Hepatic stellate cell (primary cell): ENCODE measurements around the gene SSNA1.
"Not testable (repeated sequence)": the region's sequence is repeated elsewhere in the genome, so short reads cannot be mapped to it uniquely, and the experiment has no call there.

ENCODE experiments used
- DNase-seq: peaks from one replicate; pipeline ENCODE4 v3.0.0; 2011; ENCODE audit warnings: low spot score

SSNA1 gene

DNA sequence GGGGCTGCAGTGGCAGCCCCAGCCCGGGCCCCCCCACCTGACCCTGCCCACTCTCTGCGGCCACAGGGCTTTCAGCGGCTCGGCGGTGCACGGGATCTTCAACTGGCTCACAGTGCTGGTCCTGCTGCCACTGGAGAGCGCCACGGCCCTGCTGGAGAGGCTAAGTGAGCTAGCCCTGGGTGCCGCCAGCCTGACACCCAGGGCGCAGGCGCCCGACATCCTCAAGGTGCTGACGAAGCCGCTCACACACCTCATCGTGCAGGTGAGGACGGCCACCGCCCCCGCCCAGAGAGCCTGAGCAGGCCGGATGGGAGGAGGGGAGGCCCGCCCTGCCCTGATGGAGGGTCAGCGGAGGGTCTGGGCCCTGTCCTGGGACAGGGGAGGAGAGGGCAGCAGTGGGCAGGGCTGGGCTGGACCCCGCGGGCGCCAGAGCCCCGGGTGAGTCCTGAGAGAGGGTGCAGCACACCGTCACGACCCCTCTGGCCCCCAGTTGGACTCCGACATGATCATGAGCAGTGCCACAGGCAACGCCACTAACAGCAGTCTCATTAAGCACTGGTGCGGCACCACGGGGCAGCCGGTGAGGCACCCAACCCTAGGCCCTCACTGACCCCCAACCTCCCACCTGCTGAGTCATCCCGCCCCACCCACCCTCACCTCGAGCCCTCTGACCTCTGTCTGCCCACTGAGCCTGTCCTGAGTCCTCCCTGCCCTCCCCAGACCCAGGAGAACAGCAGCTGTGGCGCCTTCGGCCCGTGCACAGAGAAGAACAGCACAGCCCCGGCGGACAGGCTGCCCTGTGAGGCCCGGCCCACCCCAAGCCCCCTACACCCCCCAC, 44.9 kb downstream of the SSNA1 start:
- DNase-seq = no peak

DNA sequence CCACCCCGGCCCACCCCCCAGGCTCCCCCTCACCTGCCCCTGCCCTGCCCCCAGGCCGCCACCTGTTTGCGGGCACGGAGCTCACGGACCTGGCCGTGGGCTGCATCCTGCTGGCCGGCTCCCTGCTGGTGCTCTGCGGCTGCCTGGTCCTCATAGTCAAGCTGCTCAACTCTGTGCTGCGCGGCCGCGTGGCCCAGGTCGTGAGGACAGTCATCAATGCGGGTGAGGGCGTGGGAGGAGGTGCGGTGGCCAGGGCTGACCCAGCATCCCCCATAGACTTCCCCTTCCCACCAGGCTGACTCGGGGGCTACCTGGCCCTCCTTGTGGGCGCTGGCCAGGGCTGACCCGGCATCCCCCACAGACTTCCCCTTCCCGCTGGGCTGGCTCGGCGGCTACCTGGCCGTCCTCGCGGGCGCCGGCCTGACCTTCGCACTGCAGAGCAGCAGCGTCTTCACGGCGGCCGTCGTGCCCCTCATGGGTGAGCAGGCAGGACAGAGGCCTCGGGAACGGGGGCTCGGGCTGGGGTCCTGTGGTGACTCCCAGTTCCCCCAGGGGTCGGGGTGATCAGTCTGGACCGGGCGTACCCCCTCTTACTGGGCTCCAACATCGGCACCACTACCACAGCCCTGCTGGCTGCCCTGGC, 45.7 kb downstream of the SSNA1 start:
- DNase-seq = no peak

DNA sequence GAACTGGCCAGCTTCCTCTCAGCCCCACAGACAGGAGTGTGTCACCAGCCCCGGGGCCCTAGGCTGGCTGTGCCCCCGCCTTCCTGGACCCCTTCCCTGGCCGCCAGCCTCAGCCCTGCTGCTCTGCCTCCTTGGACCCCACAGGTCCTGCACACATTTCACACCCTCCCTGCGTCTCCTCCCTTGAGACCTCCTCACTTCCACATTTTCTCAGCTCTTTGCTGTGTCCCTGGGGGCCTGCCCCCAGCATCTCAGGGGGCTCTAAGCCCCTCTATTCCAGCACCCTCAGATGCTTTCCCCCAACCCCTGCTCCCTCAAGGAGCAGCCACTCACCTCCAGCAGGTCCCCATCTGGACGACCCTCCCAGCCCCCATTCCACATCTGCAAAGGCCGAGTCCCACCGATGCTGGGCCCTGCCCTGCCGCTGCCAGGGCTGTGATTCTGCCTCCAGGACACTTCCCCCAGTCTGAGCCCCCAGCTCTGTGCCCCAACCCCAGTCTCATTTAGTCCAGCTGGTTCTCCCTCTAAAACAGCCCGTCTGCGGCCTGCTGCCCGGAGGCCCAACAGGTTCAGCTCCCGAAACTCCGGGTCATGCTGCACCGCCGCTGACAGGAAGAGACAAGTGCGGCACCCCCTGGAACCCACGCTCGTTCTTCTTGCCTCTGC, 46.4 kb downstream of the SSNA1 start:
- DNase-seq = no peak

DNA sequence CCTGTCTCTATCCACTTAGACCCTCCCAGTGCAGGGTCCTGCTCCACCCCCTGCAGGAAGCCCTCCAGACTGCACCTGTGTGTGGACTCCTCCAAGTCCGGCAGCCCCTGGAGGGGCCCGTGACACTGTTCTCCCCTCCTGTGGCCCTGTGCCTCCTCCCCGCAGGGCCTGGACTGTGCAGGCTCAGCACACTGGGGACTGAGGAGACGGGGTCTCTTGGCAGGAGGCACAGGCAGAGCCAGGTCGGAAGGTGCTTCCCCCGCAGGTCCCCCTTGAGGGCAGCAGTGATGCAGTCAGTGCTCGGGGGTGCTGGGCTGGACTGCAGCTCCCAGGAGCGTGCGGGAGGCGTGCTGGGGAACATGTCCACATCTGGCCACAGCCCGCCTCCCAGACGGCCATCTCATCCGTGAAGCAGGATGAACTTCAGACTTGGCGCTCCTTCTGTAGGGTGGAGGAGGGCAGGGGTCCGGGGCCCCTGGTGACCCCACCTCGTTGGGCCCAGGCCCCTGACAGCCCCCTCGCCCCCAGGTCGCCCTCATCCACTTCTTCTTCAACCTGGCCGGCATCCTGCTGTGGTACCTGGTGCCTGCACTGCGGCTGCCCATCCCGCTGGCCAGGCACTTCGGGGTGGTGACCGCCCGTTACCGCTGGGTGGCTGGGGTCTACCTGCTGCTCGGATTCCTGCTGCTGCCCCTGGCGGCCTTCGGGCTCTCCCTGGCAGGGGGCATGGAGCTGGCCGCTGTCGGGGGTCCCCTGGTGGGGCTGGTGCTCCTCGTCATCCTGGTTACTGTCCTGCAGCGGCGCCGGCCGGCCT, 47.2 kb downstream of the SSNA1 start:
- no peak for DNase-seq

DNA sequence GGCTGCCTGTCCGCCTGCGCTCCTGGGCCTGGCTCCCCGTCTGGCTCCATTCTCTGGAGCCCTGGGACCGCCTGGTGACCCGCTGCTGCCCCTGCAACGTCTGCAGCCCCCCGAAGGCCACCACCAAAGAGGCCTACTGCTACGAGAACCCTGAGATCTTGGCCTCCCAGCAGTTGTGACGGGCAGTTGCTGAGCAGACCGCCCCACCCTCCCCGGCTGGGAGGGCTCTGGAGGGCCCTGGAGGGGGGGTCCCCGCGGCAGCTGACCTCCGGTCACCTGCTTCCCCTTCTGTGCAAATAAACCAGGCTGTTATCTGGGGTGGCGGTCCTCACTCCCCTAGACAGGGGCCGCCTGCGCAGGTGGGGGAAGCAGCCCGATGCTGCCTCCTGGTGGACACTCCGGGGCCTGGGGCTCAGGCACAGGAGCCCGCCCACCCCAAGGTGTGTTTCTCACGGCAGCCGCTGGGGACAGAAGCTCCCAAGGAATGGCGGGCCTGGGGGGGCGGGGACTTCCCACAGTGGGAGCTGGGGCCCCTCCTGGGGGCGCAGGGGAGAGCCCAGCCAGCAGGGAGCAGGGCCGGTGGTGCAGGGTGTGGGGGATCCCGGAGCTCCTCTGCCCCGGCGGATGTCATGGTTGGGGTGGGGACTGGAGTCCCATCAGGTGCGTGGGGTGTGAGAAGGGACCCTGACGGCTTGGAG, 47.9 kb downstream of the SSNA1 start:
- peak; percentile 98 for DNase-seq

DNA sequence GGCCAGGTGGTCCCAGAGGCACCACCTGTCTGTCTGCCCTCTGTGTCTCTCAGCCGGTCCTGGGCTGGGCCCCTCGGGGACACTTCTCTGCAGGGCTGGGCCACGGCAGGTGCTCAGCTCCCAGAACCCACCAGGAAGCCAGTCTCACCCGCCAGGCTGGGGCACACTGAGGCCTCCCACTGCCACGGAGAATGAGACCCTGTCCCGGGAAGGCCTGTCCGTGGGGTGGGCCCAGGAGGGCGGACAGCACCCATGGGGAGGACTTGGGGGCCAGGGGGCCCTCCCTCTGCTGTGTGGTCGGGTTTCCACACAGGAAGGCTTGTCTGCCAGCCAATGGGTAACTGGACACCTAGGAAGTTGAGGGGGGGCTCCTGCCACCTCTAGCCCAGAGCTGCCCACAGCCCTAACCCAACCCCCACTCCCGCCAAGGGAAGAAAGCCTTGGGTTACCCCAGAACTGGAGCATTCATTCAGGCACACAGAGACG, 48.5 kb downstream of the SSNA1 start:
- DNase-seq = no peak

DNA sequence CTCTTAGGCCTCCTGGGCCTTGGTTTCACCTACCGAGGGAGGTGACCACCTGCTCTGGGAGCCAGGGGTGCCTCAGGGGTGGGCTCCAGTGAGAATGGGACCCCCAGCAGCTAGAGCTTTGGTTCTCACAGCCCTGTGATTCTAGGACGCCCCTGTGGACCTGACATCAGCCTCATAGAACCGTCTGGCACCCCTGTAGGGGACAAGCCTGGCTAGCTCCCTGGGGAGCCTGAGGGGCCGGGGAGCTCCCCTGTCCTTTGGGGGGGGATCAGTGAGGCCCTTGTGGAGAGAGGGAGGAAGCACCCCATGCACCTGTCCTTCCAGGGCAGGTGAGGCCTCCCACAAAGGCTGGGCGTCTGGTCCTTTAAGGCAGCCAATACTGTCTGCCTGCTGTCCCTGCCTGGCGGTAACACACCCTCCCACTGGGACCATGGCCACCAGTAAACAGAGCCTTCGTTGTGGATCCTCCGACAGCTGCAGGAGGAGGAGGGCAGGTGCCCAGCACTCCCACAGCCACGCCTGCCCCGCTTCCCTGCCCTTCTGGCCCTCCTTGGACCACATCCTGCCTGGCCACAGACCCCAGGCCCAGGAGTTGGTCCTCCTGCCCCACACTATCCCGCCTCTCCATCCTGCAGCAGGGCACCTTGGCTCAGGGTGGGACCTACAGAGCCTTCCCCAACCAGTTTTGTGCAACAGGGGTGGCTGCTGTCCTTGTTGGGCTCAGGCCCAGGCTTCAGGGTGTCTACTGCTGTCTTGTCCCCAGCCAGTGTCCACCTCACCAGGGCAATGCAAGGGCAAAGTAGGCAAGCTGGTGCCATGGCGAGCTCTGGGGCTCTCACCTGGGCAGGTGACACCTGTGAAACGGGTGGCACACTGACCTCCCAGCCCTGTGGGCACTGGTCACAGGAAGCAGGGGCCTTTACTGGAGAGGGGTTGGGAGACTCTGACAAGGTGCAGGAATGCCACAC, 49.6 kb downstream of the SSNA1 start:
- no peak for DNase-seq

DNA sequence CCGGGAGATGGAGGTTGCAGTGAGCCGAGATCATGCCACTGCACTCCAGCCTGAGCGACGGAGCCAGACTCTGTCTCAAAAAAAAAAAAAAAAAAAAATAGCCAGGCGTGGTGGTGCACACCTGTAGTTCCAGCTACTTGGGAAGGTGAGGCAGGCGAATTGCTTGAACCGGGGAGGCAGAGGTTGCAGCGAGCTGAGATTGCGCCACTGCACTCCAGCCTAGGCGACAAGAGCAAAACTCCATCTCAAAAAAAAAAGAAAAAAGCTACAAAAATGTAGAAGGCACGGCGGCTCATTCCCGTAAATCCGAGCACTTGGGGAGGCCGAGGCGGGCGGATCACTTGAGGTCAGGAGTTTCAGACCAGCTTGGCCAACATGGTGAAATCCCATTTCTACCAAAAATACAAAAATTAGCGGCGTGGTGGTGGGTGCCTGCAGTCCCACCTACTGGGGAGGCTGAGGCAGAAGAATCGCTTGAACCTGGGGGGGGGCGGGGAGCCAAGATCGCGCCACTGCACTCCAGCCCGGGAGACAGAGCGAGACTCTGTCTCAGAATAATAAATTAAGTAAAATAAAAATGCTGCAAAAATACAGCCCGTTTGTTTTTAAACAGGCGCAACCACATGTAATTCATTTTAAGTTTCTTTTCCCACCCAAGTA, 51.2 kb downstream of the SSNA1 start:
- not testable (repeated sequence) for DNase-seq
